HG03565 (cell line): ENCODE measurements around the gene G6PD.

Experiments used
- ATAC-seq: cut with Tn5 transposase; IDR thresholded peaks from one replicate; pipeline ENCODE4 v1.9.1; 2021; ENCODE audit warnings: mild to moderate bottlenecking, moderate library complexity; ENCODE audit not compliant: unreplicated experiment

G6PD gene

GRCh38 chrX:154488336-154489075 is 58.1 kb downstream of the G6PD start:
- ATAC-seq, result no peak

- ATAC-seq, result no peak
Measured at GRCh38 chrX:154487518-154488290, 58.9 kb downstream of the G6PD start.

GRCh38 chrX:154486396-154487207 is 60.0 kb downstream of the G6PD start, which contains the start of gene UBL4A:
UBL4A (minus strand) TSS chrX:154486615; CDS start chrX:154486584, 31 bp downstream.
- no peak for ATAC-seq

GRCh38 chrX:154486052-154486395 is 60.6 kb downstream of the G6PD start:
- ATAC-seq, result no peak

GRCh38 chrX:154485150-154486051 is 61.2 kb downstream of the G6PD start:
- no peak for ATAC-seq

GRCh38 chrX:154484255-154485149 is 62.1 kb downstream of the G6PD start:
- no peak for ATAC-seq

GRCh38 chrX:154483325-154483724 is 63.3 kb downstream of the G6PD start:
- no peak for ATAC-seq

- no peak for ATAC-seq
Measured at GRCh38 chrX:154482786-154483185, 63.9 kb downstream of the G6PD start.

- ATAC-seq, result no peak
Measured at GRCh38 chrX:154481911-154482601, 64.6 kb downstream of the G6PD start.
